Stimulated activated naive CD4-positive, alpha-beta T cell (primary cell): Measurements from ENCODE around the gene PDXP.

ENCODE experiments used
- DNase-seq, 6 experiments: peaks; one replicate each; lab custom pipeline; 2025; lab: John Stamatoyannopoulos, UW

The PDXP gene

GRCh38 chr22:37628830-37629229 is 29.7 kb upstream of the PDXP start:
- no peak for DNase-seq

- no peak for DNase-seq
Observed at GRCh38 chr22:37629928-37630327, 28.6 kb upstream of the PDXP start.

- no peak for DNase-seq
Observed at GRCh38 chr22:37630839-37631435, 27.6 kb upstream of the PDXP start.

GRCh38 chr22:37631448-37632173 is 26.9 kb upstream of the PDXP start:
- no peak for DNase-seq

- DNase-seq = no peak
Observed at GRCh38 chr22:37632174-37633088, 26.1 kb upstream of the PDXP start.

GRCh38 chr22:37633089-37633624 is 25.4 kb upstream of the PDXP start:
- no peak for DNase-seq

- peak in 3 of 6 experiments; percentile 13 to 35 (median 18) for DNase-seq
Observed at GRCh38 chr22:37633625-37634416, 24.7 kb upstream of the PDXP start.

- peak in 1 of 6 experiments; percentile 15 for DNase-seq
Observed at GRCh38 chr22:37634417-37634924, 24.1 kb upstream of the PDXP start.

- no peak for DNase-seq
Observed at GRCh38 chr22:37635157-37635556, 23.4 kb upstream of the PDXP start.

- peak in 1 of 6 experiments; percentile 19 for DNase-seq
Observed at GRCh38 chr22:37636186-37636948, 22.2 kb upstream of the PDXP start.

GRCh38 chr22:37636949-37637273 is 21.6 kb upstream of the PDXP start:
- DNase-seq = no peak

- peak in 4 of 6 experiments; percentile 26 to 42 (median 34) for DNase-seq
Observed at GRCh38 chr22:37638391-37639069, 20.0 kb upstream of the PDXP start.

GRCh38 chr22:37639070-37639760 is 19.3 kb upstream of the PDXP start, which contains the start of gene SH3BP1:
SH3BP1 (plus strand) TSS chr22:37639669; CDS start chr22:37639788, 119 bp downstream.
- DNase-seq = peak; percentile 24 to 54 (median 39)

- DNase-seq = peak in 5 of 6 experiments; percentile 8 to 32 (median 28)
Observed at GRCh38 chr22:37639771-37640590, 18.5 kb upstream of the PDXP start.

- DNase-seq = peak; percentile 13 to 47 (median 41)
Observed at GRCh38 chr22:37640591-37641560, 17.6 kb upstream of the PDXP start.

GRCh38 chr22:37641561-37641949 is 17.0 kb upstream of the PDXP start:
- no peak for DNase-seq

- DNase-seq = peak; percentile 49 to 88 (median 80)
Observed at GRCh38 chr22:37643225-37643847, 15.2 kb upstream of the PDXP start.
